ENCODE measurements around the gene AGAP1. TPM values are rescaled to one million over a fixed set of nuclear protein-coding genes. Genes with fewer than 3 reads are reported as not detected.

AGAP1 gene
- total RNA-seq, 1 experiment from 2014 or later: 14.8 TPM

DNA sequence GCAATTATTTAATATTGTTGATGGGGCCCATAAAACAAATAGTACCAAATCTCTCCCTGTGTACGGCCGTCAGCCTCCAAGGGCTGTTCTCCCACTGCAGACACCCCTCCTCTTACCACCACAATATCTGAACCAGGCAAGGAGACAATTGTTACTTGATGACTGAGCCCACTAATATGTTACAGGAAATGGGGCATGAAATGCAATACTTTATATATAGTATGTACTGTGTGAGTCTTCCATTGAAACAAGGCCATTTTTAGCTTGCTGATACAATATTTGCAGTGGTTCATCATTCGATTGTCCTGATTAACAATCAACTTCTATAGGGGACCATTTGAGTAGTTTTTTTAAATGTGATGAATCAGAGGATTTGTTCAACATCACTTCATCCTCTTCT lies 367.0 kb downstream of the AGAP1 start:
- peak; percentile 42 for DNase-seq (ENCODE audit: low read depth)

DNA sequence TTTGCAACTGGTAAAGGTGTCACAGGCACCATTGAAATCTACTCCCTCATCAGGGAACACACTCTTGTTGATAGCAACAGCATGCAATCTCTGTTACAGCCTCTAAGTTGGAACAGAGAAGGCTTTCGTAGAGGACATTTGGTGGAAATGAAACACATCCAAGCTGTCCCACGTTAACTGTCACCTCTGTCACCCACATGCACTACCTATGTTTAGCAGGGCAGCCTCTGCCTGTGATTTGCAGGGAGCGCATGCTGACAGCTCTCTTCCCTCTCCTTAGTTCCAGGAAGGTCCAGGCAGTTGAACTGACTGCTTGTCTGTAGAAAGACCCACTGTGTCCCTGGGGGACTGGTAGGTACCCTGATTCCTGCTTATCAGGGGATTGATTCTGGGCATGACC lies 367.5 kb downstream of the AGAP1 start:
- no peak for DNase-seq (ENCODE audit: low read depth)

DNA sequence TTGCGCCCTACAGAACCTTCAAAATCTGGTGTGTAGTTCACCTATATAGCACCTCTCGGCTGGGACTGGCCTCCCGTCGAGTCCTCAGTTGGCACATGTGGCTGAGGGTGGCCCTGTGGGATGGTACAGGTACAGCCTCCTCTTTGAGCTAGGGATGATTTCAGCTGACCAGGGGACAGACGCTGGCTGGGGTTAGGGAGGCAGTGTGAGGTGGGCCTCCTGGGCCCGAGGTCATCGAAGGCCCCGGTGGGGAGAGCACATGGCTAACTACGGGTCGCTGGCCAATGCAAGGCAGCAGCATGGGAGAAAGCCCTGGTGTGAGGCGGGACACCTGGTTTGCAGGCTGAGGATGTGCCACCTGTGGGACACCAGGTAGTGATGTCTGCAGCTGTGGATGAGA lies 369.6 kb downstream of the AGAP1 start:
- DNase-seq (ENCODE audit: low read depth): no peak

DNA sequence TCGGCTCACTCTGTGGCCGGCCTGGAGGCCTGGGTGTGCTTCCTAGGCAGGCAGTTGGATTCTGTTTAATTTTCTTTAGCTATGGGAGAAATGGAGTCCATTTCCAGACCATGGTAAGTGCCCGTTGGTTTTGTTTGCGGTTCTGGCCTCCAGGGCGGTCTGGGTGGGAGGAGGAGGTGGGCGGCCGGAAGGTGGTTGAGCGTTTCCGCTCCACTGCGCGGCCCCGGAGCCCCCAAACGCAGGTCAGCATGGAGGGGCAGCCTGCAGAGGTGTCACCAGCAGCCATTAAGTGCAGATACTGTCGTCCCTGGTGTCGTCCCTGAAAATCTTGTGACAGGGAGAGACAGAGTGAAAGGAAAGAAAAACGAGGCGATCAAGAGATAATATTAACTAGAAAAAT lies 370.5 kb downstream of the AGAP1 start:
- DNase-seq (ENCODE audit: low read depth): no peak

DNA sequence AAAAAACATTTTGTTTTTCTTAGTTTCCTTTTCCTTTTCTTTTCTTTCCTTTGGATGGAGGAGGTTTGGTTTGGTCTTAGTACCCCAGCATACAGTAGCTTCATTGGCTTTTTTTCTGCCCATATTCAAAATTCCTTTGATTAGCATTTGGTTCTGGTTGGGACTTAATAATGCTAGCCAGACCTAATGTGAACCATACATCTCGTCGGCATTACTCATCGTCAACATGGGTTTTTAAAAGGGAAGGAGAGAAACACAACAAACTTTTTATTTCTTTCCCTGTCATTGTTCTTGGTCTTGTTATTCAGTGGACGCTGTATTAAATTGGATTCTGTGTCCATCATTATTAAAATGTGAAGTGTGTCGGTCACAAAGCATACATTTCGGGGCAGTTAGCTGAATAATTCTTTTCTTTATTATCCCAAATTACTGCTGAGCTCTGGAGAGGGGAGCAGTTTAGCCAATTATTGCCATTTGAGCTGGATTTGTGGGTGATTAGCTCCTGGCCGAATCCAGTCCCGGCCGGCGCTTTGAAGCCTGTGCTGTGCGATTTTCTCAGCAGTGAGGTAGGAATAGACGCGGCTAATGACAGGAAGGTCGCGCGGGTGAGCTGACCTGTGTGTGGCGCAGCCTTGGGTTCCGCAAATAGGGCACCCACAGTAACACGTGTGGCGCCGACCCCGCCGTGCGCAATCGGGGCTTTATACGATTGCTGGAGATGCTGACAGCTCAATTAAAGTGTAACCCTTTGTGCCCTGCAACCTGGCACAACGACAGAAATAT lies 371.1 kb downstream of the AGAP1 start:
- DNase-seq (ENCODE audit: low read depth): no peak

DNA sequence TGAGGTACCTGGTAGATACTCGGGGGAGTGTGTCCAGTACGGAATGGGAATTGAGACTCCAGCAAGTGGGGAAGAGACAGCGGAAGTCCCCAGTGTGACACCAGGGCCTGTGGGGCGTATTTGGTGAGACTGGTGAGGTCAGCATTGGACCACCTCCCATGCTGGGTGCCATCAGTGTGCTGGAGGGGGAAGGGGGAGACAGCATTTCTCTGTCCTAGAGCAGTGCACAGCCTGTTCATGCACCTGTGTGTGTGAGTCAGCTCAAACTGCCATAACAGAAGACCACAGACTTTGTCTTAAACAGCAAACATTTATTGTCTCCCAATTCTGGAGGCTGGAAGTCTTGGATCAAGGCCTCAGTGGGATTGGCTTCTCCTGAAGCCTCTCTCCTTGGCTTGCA lies 372.5 kb downstream of the AGAP1 start:
- no peak for DNase-seq (ENCODE audit: low read depth)

DNA sequence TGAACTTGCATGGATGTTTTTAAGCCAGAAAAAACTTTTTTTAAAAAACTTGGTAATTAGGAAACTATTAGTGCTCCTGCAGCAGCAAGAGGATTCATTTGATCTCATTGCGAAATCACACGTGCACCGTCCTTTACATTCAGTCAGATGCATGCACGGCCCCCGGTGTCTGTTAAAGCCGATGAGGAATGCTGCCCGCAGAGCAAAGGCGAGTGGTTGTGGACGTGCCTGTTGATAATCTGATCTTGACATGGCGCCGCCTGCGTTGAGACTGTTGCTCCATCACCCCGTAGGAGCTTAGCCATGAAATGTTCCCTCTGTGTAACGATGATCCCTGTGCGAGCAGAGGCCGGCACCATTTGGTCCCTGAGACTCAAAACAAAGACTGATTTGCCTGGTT lies 374.4 kb downstream of the AGAP1 start:
- no peak for DNase-seq (ENCODE audit: low read depth)

DNA sequence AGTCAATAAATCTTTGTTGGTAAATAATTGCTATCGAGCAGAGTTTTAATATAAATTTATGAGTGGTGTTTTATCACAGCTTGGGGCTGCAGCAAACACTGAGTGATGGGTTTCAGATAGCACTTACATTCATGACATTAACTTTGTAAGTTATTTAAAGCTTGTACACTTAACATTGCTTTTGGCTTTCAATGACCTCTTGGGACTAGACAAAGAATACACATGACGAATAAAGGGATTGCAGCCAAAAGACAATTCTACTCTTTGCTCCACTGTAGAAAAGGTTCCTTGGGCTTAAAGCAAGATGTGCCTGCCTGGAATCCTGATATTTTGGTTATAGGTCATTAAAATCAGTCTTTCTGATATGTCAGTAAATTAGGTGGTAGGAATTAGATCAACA lies 374.8 kb downstream of the AGAP1 start:
- DNase-seq (ENCODE audit: low read depth): no peak

DNA sequence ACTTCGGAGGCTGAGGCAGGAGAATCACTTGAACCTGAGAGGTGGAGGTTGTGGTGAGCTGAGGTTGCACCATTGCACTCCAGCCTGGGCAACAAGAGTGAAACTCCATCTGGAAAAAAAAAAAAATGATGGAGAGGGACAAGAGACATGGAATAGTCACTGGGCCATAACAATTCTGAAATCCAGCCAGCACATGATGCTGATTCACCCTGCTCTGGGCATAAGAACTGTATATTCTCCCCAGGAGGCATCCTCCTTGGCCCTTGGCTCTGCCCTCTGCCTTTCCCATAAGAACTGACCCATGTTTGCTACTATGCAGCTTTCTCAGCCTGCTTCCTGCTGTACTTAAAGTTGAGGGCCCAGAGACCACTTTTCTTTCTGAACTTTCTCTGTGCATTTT lies 376.7 kb downstream of the AGAP1 start:
- no peak for DNase-seq (ENCODE audit: low read depth)

DNA sequence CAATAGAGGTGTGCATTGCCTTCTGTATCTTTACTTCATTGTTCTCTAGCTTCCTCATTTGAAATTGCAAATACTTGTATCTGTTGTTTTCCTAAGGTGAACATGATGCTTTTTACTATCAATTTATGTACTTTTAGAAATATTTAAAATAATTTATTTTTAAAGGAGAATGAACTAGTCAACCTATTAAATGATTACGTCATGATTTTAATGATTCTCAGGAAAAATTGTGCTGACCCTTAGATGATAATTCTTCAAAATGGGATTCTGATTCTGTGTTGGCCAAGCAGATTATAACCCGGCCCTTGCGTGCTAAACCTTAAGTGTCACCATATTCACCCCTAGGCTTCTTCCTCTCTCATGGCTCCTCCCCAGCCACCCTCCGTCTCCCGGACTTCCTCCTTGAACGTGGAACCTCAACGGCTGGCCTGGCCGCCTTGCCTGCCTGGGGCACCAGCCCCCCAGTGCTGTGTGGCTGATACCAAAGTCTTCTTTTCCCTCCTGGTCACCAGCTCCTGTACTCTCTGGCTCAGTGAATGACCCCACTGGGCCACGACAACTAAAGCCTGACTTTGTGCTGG lies 382.3 kb downstream of the AGAP1 start:
- no peak for DNase-seq (ENCODE audit: low read depth)

DNA sequence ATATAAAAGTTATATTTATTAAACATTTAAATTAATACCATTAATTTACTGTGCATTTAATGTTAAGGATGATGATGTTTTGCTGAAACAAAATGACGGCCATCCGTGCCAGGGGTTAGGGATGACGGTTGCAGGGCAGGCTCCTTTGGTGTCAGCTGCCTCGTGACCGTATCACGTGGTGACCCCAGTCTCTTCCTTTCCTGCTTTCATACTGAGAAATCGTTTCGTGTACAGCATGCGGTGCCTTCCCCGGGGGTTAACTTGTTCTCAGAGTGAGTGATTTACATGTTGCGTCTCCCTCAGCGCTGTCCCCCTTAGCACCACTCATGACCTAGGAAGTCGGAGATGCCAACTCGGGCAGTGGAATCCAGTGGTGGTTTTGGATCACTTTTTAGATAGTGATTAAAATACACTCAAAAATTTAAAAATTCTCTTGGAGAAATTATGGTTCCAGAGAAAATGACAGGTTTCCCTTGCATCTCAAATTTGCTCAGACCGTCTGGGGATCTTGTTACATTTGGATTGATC lies 383.5 kb downstream of the AGAP1 start:
- no peak for DNase-seq (ENCODE audit: low read depth)

DNA sequence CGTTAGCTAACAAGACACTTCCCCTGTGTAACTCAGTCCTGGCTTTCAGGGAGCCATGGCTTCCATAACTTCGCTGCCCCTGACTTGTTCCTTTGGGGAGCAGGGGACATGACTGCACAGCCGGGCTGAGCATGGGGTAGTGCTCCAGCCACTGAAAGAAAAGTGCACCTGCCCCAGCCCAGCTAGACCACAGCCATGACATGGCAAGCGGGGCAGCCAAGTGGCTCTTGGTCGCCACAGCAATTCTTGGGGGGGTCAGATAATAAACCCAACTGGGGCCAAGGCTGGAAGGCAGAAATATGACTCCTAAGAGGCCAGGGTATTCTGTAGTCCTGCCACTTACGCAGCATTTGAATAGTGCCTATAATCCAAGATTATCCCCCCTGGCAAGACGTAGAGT lies 385.3 kb downstream of the AGAP1 start:
- no peak for DNase-seq (ENCODE audit: low read depth)

DNA sequence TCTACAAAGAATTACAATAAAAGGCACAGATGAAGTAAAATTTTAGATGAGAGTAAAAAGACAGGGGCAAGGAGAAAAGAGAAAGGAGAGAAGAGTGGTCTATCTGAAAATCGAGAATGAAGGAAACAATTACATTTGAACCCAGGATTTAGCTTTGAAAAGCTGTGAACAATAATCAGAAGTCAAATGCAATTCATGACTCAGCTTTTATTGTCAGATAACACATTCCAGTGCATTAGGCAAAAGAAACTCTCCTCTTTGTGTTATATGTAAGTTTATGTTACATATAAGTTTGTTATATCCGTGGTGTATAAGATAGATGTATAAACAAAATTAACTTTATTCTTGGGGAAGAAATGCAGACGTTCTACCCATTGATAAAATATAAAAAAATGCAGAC lies 389.8 kb downstream of the AGAP1 start:
- no peak for DNase-seq (ENCODE audit: low read depth)

DNA sequence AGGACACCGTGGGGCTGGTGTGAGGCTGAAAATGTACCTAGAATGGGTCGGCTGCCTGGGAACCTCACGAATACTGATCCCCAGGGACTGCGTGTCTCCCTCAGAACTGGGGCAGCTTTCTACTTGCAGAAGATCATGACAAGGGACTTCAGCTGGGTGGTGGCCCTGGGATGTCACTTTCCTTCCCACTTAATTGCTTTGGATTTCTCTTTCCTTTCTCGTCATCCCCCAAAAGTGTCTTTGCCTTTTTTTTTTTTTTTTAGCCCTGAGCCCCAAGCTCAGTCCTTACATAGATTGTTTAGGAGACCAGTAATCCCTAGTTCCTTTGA lies 395.4 kb downstream of the AGAP1 start:
- DNase-seq (ENCODE audit: low read depth): no peak

DNA sequence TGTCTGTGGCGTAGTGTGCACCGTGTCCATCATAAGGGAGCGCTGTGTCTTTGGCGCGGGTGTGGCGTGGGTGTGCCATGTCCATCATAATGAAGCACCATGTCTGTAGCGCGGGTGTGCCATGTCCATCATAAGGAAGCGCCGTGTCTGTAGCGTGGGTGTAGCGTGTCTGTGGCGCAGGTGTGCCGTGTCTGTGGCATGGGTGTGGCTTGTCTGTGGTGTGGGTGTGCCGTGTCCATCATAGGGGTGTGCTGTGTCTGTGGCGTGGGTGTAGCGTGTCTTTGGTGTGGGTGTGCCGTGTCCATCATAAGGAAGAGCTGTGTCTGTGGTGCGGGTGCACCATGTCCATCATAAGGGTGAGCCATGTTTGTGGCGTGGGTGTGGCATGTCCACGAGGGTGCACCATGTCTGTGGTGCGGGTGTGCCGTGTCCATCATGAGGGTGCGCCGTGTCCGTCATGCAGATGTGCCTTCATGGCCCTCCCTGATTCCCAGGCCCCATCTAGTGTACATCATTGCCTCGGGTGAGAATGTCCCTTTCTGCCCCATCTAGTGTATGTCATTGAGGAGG lies 399.4 kb downstream of the AGAP1 start:
- DNase-seq (ENCODE audit: low read depth): no peak

DNA sequence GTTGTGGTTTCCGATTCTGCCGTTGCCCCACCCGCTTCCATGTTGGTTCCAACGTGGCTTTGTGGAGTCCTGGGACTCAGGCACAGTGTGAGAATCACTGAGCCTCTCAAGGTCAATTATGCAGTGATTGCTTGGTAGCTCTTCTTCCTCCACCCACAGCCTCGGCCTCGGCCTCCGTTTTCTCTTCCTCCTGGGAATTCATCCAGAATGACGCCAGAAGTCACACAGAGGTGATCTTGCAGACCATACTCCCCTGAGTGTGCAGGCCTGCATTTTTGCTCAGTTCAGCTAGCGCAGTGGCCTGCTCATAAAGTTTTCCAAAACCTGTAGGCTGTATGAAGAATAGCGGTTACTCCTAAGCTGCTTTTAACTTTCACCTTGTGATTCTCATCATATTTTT lies 401.0 kb downstream of the AGAP1 start:
- DNase-seq (ENCODE audit: low read depth): no peak

DNA sequence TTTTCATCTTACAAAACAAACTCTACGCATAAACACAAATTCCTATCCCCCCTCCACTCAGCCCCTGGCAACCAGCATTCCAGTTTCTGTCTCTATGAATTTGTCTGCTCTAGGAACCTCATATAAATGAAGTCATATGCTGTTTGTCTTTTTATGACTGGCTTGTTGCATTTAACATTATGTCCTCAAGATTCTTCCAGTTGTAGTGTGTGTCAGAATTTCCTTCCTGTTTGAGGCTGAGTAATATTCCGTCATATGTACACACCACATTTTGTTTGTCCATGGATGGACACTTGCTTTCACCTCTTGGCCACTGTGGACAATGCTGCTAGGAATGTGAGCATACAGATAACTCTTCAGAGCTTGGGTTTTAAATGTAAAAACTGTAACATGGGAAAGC lies 402.2 kb downstream of the AGAP1 start:
- peak; percentile 22 for DNase-seq (ENCODE audit: low read depth)

DNA sequence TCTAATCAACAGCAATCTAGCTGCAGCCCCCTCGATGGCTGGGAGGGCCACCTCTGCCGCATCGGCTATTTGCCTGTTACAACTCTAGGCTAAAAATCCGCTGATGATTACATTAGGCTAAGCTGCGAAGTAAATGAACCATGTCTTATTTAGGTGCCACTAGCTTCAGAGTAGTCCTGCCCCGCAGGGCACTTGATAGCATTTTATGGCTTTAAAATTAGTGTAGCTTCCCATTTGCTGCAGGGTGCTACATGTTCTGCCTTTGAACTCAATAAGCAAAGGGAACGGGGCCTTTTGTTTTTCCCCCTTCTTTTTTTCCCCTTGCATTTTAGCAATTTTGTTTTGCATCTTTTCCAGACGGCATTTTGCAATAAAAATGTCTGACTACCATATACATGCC lies 404.1 kb downstream of the AGAP1 start:
- no peak for DNase-seq (ENCODE audit: low read depth)

DNA sequence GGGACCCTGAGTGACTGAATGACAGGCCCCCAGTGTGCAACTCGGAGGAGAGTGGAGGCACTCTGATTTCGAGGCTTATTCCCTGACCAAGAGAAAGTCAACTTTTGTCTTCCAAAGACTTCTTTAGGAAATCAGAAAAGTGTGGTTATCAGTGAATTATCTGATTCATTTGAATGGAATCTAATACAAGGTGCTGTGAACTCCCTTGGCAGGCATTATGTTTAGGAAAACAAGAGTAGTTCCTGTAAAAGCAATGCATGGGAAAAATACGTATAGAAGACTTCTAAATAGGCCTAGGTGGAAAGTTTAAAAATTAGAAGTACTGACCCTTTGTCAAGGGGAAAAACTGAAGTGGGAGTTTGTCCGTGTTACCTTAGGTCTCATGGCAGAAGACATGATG lies 404.9 kb downstream of the AGAP1 start:
- no peak for DNase-seq (ENCODE audit: low read depth)

DNA sequence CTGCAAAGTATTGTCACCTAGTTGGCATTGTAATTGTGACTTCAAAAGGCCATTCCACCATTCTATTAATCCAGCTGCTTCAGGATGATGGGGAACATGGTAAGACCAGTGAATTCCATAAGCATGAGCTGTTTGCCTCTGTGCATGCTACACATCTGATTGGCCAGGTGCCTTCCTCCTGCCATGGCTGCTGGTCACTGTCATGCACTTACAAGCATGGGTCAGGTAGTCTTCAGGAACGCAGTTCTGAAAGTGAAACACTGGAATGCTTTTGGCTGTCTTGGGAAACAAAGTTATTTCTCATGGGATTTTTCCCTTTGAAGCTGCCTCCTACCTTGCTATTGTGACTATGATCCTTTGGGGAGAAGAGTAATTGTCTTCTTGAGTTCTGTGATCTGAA lies 406.8 kb downstream of the AGAP1 start:
- peak; percentile 39 for DNase-seq (ENCODE audit: low read depth)

DNA sequence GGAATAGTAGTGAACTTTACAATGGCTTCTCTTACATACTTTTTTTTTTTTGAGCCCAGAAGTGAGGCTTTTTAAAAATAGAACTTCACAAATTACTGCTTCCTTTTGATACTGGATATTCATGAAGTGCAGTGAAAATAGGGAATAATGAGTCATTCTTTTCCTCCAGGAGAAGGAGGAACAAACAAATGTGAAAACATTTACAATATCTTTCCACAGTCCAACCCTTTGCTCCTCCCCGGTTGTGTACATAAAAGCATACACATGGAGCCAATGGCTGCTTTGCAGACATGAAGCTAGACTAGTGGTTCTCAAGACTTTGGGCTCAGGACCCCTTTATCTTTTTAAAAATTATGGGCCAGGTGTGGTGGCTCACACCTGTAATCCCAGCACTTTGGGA lies 407.4 kb downstream of the AGAP1 start:
- no peak for DNase-seq (ENCODE audit: low read depth)

DNA sequence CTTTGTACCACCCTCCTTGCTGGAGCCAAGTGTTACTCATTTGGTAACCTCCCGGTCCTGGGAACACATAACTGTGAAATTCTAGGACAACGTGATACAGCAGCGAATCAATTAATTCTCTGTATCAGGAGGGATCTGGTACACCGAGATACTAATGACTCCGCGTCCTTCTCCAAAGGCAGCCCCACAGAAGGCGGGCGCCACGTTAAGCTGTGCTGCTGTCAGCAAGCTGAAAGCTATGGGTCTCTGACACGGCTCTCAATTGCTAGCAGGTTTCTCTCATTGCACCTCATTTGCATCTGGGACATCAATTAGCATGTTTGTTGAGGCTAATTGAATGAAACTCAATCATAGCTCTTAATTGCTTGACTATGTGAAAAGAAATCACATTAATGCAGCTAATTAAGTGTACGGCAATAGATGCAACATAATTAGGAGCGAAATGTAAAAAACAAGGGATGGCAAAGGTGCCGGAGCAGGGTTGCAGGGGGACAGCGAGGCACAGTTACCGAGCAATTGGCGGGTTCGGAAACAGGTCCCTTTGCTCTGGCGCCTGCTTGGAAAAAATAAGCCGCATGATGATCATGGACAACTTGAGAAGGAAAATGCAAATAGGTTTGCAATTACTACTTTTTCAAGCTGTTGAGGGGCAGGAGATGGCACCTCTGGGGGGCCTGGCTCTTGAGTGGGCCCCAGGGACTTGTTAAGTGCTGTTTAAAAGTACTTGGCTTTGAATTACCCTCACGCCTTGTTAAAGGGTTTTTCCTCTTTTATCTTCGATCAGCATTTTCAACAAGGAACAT lies 410.1 kb downstream of the AGAP1 start:
- no peak for DNase-seq (ENCODE audit: low read depth)

Measured in HT1080 (cell line).